Ectodermal cell (in vitro differentiated cells): ENCODE results near the gene GIMD1.
"Not testable (repeated sequence)": the region's sequence is repeated elsewhere in the genome, so short reads cannot be mapped to it uniquely, and the experiment has no call there.

ENCODE experiments used
- H3K27ac ChIP-seq: 2 replicates; pipeline ENCODE4 v1.7.0; 2013; ENCODE audit warnings: mild to moderate bottlenecking, low read depth, low read length; ENCODE audit not compliant: insufficient read depth, poor library complexity, severe bottlenecking
- H3K27me3 ChIP-seq: 2 replicates; pipeline ENCODE4 v1.7.0; 2013; ENCODE audit warnings: mild to moderate bottlenecking, low read length; ENCODE audit not compliant: insufficient read depth, control insufficient read depth, poor library complexity, severe bottlenecking
- H3K36me3 ChIP-seq: one replicate; pipeline ENCODE4 v1.7.0; 2013; ENCODE audit warnings: low read length; ENCODE audit not compliant: control insufficient read depth, insufficient read depth
- H3K4me1 ChIP-seq: one replicate; pipeline ENCODE4 v1.7.0; 2013; ENCODE audit warnings: low read length; ENCODE audit not compliant: control insufficient read depth, insufficient read depth
- H3K4me3 ChIP-seq: 2 replicates; pipeline ENCODE4 v1.7.0; 2013; ENCODE audit warnings: low read depth, low read length, control low read depth; ENCODE audit not compliant: insufficient read depth
- H3K9me3 ChIP-seq: 2 replicates; pipeline ENCODE4 v1.7.0; 2013; ENCODE audit warnings: mild to moderate bottlenecking, low read length, moderate library complexity; ENCODE audit not compliant: control insufficient read depth
- WGBS, 2 experiments: methylation state at CpG; one replicate each; pipeline ENCODE4 v1.1.7; 2013; ENCODE audit warnings: missing lambda C conversion rate in 2 of 2; 5-methylcytosine and 5-hydroxymethylcytosine counted together

GIMD1 gene

GRCh38 chr4:106334741-106335470, 33.7 kb downstream of the GIMD1 start:
- H3K27me3 ChIP-seq: no peaks in the 10 kb centered on the region
- no peaks in the 10 kb centered on the region for H3K9me3 ChIP-seq
- no peaks in the 10 kb centered on the region for H3K4me1 ChIP-seq
- no peak overlapping the region for H3K4me3 ChIP-seq
- 91 to 93% methylated on average over 1 of the region's 1 CpG for whole genome bisulfite sequencing, 2 experiments
- H3K36me3 ChIP-seq: peaks cover 5% of the 10 kb centered on the region
- H3K27ac ChIP-seq: no peak overlapping the region

- Histone ChIP-seq H3K4me1 (no peaks in the 10 kb centered on the region), H3K27ac (no peak overlapping the region), H3K9me3 (no peaks in the 10 kb centered on the region), H3K36me3 (peaks cover 5% of the 10 kb centered on the region), H3K4me3 (no peak overlapping the region), H3K27me3 (no peaks in the 10 kb centered on the region)
- WGBS, 2 experiments: 94% methylated on average over 2 to 5 of the region's 5 CpGs
Observed at GRCh38 chr4:106333186-106333585, 35.4 kb downstream of the GIMD1 start.

- H3K4me1 ChIP-seq: no peaks in the 10 kb centered on the region
- no peaks in the 10 kb centered on the region for H3K27me3 ChIP-seq
- H3K4me3 ChIP-seq: no peak overlapping the region
- H3K36me3 ChIP-seq: no peaks in the 10 kb centered on the region
- 73% methylated on average over 1 of the region's 1 CpG; no CpG with 5 or more reads in 1 of the 2 experiments for WGBS, 2 experiments
- no peaks in the 10 kb centered on the region for H3K9me3 ChIP-seq
- H3K27ac ChIP-seq: no peak overlapping the region
Observed at GRCh38 chr4:106329041-106329618, 39.4 kb downstream of the GIMD1 start.

GRCh38 chr4:106325800-106326199, 42.8 kb downstream of the GIMD1 start:
- Histone ChIP-seq H3K4me1 (no peaks in the 10 kb centered on the region), H3K27me3 (no peaks in the 10 kb centered on the region), H3K36me3 (no peaks in the 10 kb centered on the region), H3K9me3 (no peaks in the 10 kb centered on the region), H3K27ac (no peak overlapping the region), H3K4me3 (no peak overlapping the region)

- no peaks in the 10 kb centered on the region for H3K9me3 ChIP-seq
- no peak overlapping the region for H3K27ac ChIP-seq
- no peak overlapping the region for H3K4me3 ChIP-seq
- no peaks in the 10 kb centered on the region for H3K4me1 ChIP-seq
- no peaks in the 10 kb centered on the region for H3K27me3 ChIP-seq
- H3K36me3 ChIP-seq: no peaks in the 10 kb centered on the region
Observed at GRCh38 chr4:106323119-106323518, 45.5 kb downstream of the GIMD1 start.

- H3K36me3 ChIP-seq, H3K4me1 ChIP-seq, H3K4me3 ChIP-seq, H3K9me3 ChIP-seq, H3K27ac ChIP-seq, H3K27me3 ChIP-seq: not testable (repeated sequence)
- 72 to 87% methylated on average over 6 of the region's 6 CpGs for WGBS, 2 experiments
Observed at GRCh38 chr4:106321814-106322213, 46.8 kb downstream of the GIMD1 start.

- H3K27me3 ChIP-seq, H3K36me3 ChIP-seq, H3K4me1 ChIP-seq, H3K9me3 ChIP-seq, H3K27ac ChIP-seq, H3K4me3 ChIP-seq: not testable (repeated sequence)
- 97 to 98% methylated on average over 34 of the region's 34 CpGs for WGBS, 2 experiments
Observed at GRCh38 chr4:106321168-106321567, 47.4 kb downstream of the GIMD1 start.

GRCh38 chr4:106320235-106320634, 48.3 kb downstream of the GIMD1 start:
- Histone ChIP-seq H3K36me3 (no peaks in the 10 kb centered on the region), H3K27me3 (no peaks in the 10 kb centered on the region), H3K27ac (no peak overlapping the region), H3K4me1 (peaks cover 8% of the 10 kb centered on the region), H3K4me3 (no peak overlapping the region), H3K9me3 (no peaks in the 10 kb centered on the region)
- WGBS, 2 experiments: 100% methylated on average over 1 of the region's 1 CpG

GRCh38 chr4:106318511-106318910, 50.1 kb downstream of the GIMD1 start:
- Histone ChIP-seq H3K4me3 (no peak overlapping the region), H3K36me3 (no peaks in the 10 kb centered on the region)

GRCh38 chr4:106317815-106318214, 50.8 kb downstream of the GIMD1 start:
- Histone ChIP-seq H3K36me3 (no peaks in the 10 kb centered on the region), H3K4me1 (peaks cover 8% of the 10 kb centered on the region), H3K4me3 (peak overlapping the region; percentile 91), H3K9me3 (no peaks in the 10 kb centered on the region), H3K27ac (no peak overlapping the region), H3K27me3 (no peaks in the 10 kb centered on the region)
- 83% methylated on average over 1 of the region's 1 CpG; no CpG with 5 or more reads in 1 of the 2 experiments for WGBS, 2 experiments

More at GRCh38 chr4:106318511-106318910, 50.1 kb downstream of the GIMD1 start:
- Histone ChIP-seq H3K9me3 (no peaks in the 10 kb centered on the region), H3K27me3 (no peaks in the 10 kb centered on the region), H3K4me1 (peaks cover 8% of the 10 kb centered on the region), H3K27ac (no peak overlapping the region)
